GM19455 (cell line): ENCODE measurements around the gene RPP30.

Experiments used
- ATAC-seq: cut with Tn5 transposase; IDR thresholded peaks from one replicate; pipeline ENCODE4 v1.9.1; 2021; ENCODE audit not compliant: unreplicated experiment

RPP30 gene

GRCh38 chr10:90915766-90916075 is 43.9 kb downstream of the RPP30 start:
- no peak for ATAC-seq

GRCh38 chr10:90916392-90917237 is 44.8 kb downstream of the RPP30 start:
- ATAC-seq: no peak

DNA sequence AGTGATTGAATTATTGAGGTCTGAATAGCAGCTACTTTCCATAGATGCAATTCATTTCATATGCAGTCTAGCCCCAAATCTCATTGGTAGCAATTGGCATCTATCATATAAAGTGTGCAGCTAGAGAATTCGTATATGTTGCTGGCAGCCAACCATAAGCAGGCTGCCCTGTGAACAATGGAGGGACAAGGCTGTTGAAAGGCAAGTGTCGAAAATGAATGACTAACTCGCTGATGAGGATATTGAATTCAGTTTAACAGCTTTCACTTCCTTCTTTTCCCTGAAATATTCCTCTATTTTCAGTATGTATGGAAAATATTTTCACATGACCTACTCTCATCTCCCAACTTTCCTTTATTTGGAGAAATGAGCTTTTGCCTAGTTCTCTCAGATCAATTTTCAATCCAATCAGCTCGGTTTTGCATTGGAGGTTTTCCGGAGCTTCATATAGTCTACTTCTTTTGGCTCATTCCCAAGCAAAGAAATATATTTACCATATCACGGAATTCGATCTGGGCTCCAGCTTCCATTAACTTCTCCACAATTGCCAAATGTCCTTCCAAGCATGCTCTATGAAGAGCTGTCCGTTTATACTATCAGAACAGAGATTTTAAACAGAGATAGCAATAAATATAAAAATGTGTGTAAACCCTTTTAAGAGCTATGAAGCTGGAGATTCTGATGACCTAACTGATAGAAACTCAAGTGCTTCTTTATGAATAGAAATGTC is 45.6 kb downstream of the RPP30 start:
- ATAC-seq: no peak

DNA sequence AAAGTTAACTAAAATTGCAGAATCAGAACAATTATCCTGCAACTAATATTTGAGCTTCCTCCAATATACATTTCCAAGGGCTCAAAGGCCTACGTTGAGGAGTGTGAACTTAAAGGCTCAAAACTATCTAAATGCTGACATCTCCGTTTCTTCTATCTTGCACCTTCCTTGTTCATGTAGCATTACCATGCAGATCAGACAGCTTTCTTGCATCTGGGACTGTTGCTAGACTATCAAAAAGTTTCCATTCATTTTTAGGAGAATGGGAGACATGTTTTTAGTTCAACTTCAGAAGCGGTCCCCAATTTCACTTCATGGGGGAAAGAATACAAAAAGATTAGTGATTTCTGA is 46.2 kb downstream of the RPP30 start:
- ATAC-seq: no peak

DNA sequence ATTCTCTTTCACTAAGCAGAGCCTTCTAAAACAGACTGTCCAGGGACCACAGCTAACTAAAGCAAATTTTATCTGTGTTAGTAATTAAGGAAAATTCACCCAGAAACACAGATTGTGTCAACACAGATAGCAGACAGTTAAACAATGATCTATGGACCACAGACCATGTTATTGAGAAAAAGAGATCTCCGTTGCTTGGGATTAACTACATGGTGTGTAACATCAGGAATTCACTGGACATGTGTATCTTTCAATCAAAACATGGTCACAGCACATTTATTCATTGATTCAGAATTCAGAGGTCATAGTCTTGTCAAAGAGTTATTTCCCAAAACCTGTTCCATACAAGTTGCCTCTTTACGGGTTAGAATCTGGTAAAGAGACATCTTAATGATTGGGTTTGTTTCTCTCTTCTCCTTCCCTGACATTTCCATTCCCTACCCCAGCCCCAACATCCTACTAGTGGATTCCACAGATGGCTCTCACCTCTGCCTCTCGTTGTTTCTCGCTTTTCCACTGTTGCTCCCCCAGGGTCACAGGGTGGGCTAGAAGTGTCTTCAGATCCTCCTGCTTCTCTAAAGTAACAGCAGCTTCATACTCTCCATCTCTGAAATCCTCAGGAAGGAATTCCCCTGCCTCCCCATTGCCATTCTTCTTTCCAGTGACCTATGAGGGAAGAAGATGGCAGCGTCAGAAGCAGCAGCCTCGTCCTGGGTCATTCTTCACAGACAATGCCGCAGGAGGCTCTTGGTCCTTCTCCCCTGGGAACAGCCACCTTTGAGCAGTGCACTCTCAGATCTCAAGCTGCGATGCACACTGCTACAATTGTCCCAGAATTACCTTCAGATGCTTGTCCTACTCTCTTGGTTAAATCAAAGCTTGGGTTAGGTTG is 48.2 kb downstream of the RPP30 start:
- ATAC-seq: no peak

- ATAC-seq: no peak
Measured at GRCh38 chr10:90920986-90921666, 49.4 kb downstream of the RPP30 start, which contains the start of gene ANKRD1. Gene ANKRD1, minus strand, starts transcription at chr10:90921087. Its CDS starts 60 bp downstream, at chr10:90921027.

DNA sequence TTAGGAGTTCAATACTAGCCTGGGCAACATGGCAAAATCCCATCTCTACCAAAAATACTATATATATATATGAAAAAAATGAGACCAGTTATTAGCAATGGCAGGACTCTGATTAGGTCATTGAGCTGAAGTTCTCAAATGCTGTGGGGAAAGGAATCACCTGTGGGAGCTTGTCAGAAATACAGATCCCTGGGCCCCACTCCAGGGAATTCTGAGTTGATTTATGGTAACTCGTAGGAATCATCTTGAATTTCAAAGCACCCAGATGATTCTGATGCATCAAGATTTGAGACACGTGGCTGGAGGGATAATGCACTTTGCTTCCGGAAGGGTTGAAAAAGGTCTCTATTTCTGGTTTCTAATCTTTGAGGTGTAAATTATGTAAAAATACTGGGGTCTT is 50.1 kb downstream of the RPP30 start:
- no peak for ATAC-seq

GRCh38 chr10:90923111-90923731 is 51.4 kb downstream of the RPP30 start:
- ATAC-seq: no peak

DNA sequence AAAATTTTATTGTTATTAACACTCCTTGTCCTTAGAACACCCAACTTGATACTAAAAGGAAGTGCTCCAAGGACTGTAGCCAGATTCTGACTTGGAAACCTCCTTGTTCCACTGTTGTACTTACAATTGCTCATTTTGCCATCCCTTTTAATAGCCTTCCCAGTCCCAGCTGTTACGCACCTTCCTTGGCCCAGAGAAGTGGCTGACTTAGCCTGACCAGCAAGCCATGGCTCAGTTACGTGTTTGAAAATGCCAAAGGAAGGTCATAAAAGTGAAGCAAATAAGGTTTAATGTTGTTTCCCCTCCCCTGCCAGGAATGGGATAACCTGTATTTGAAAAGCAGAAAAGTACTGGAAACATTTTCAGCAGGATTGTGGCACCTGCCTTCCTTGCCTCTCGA is 52.8 kb downstream of the RPP30 start:
- ATAC-seq: no peak

GRCh38 chr10:90925079-90926029 is 53.6 kb downstream of the RPP30 start:
- ATAC-seq: no peak

GRCh38 chr10:90927293-90927692 is 55.5 kb downstream of the RPP30 start:
- ATAC-seq: no peak

- no peak for ATAC-seq
Measured at GRCh38 chr10:90929179-90929578, 57.4 kb downstream of the RPP30 start.

- ATAC-seq: no peak
Measured at GRCh38 chr10:90930070-90930837, 58.5 kb downstream of the RPP30 start.

DNA sequence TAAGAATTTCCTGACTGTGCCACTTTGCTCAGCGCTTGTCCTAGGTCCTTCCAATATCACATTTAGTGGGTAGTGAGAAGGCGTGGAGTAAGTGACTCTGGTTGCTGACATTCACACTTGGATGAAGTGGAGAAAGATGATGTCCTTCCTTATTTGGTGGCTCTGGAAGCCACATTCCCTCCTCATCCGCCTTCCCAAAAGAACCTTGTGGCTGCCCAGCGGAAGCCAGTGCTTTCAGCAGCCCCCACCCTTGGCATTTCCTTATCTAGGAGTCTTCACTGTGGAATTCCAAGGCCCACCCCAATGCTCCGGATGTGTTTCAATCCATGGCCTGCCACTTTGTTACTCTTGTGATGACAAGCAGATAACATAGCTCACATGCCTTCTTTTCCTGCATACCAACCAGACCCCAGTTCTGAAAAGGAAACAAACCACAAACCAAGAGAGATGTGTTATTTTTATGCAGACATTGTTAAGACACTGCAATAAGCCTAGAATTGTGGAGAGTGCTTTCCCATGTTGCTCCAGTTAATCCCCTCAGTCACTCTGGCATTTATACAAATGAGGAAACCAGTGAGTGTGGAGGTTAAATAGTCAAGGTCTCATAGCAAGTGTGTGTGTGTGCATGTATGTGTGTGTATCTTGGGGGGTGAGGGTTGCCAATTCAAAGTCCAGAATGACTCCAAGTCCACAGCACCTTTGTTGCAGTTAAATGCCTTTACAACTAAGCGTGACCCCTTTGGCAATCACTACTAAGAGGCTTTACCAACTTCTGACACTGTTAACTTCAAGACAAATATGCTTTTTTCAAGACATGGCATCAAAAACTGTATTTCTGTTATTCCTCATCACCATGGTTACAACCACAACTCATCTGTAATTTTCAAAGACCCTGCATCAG is 59.4 kb downstream of the RPP30 start:
- no peak for ATAC-seq

DNA sequence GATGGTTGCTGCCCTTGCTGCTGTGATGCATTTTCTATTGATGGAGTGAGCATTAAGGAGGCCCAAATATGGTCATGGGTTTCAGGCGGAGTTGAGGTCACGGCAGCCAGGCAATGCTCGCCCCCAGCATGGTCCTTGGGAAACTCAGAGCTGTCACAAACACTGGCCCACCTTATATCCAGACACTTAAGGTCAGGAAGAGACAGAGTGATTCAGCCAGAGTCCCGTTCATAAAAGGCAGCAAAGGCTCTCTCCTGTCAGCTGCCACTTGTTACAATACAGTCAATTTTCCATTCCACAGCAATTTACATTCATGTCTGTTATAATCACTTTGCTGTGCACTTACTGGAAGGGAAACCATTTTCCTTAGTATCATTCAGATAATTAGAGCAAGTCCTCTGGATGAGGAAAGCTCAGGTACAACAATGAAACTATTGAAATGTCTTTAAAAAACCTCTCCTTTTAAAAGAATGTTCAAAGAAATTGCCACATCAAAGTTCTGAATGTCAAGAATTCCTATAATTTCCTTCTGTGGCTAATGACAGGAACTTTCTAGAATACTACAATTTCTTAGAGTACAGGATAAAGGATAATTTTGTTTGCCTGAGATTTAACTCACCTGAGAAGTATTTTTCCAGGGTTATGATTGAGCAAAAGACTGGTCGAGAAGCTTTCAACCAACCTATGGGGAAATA is 64.0 kb downstream of the RPP30 start:
- ATAC-seq: no peak

DNA sequence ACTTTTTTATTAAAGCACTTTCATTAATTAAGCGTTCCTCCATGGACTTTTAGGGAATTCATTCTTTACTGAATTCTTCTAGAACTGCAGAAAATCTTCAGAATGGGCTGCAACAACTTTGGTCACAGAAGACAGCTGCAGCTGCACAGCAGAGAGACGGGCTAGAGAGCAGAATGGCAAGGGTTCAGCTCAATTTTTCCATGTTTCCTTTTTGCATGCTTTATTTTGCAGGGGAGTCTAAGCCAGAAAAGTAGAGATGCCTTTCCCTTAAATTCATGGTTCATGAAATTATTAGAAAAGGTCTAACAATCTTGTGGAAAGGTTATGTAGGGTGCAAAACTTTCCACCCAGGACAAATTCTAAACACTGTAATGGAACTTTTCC is 64.5 kb downstream of the RPP30 start:
- no peak for ATAC-seq

DNA sequence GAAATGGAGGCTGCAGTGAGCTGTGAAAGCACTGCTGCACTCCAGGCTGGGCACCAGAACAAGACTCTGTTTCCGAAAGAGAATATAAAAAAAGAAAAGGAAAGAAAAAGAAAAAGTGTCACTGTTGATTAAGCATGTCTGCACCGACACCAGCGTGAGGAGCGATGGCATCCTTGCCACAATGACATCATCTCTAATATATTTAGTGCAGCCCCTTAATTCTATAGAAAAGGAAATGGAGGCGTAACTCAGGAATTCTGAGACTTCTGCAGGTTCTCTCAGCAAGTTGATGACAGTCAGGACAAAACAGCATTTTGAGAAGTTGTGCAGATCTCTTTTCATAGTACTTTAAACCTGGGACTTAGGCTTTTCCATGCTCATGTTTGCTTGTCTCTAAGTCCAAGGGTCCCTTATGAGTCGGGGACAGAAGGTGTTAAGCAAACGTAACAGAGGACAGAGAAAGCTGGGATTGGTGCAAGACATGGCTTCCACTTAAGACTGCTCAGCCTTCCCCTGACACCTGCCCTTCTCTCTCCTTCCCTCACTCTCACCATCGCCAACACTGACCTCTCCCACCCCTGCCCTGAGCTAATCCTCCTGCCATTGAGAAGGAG is 66.0 kb downstream of the RPP30 start:
- no peak for ATAC-seq
